HEK293 (cell line): ENCODE measurements around the gene ZSCAN22.

Source experiments
- CTCF ChIA-PET: fragments of 350-600 bp; formaldehyde crosslinking; extraction: SDS; loops from one replicate; lab custom pipeline; 2021; ENCODE audit warnings: antibody characterized with exemption; lab: Yijun Ruan, JAX
- POLR2A ChIA-PET: fragments of 300-600 bp; formaldehyde crosslinking; extraction: SDS; loops from one replicate; lab custom pipeline; 2020; ENCODE audit warnings: antibody characterized with exemption, inconsistent platforms; lab: Yijun Ruan, JAX
- H3K27ac ChIP-seq: fragments of 200-500 bp; sonication (Bioruptor generic); 2 replicates; pipeline ENCODE4 v1.5.1; 2014; ENCODE audit warnings: low read depth, low read length, control low read depth, inconsistent platforms; ENCODE audit errors: extremely low read depth
- H3K36me3 ChIP-seq, 2 experiments: fragments of 200-500 bp in 1 of 2; sonication (Bioruptor generic) in 1 of 2; 1 replicate in 1 of 2; 2 replicates in 1 of 2; pipeline ENCODE4 v1.5.1; 2014 to 2017; ENCODE audit warnings: inconsistent platforms in 2 of 2, low read length in 2 of 2; ENCODE audit not compliant: control insufficient read depth in 2 of 2, insufficient read depth in 1 of 2
- H3K4me1 ChIP-seq: fragments of 200-500 bp; sonication (Bioruptor generic); 2 replicates; pipeline ENCODE4 v1.5.1; 2014; ENCODE audit warnings: mild to moderate bottlenecking, low read length, inconsistent platforms; ENCODE audit not compliant: control insufficient read depth, insufficient read depth
- H3K4me3 ChIP-seq: 2 replicates; pipeline ENCODE4 v1.5.1; 2011; ENCODE audit warnings: low read depth, mild to moderate bottlenecking, control low read depth, low read length, moderate library complexity
- H3K9me3 ChIP-seq: fragments of 200-500 bp; sonication (Bioruptor generic); 2 replicates; pipeline ENCODE4 v1.5.1; 2014; ENCODE audit warnings: low read depth, low read length, inconsistent platforms; ENCODE audit not compliant: control insufficient read depth, insufficient read depth
- GLI2 ChIP-seq: fragments of 450-650 bp; formaldehyde crosslinking; IDR thresholded peaks from 2 replicates; pipeline ENCODE4; 2017; ENCODE audit warnings: missing biosample characterization, missing genetic modification characterization, low read depth, borderline replicate concordance
- KLF9 ChIP-seq: fragments of 450-650 bp; formaldehyde crosslinking; IDR thresholded peaks from 2 replicates; pipeline ENCODE4 v1.5.1; 2016; ENCODE audit warnings: missing biosample characterization, missing genetic modification characterization, low read depth
- REST ChIP-seq: fragments of 450-650 bp; formaldehyde crosslinking; IDR thresholded peaks from 2 replicates; pipeline ENCODE4 v1.5.1; 2016; ENCODE audit warnings: missing biosample characterization, missing genetic modification characterization
- ZEB2 ChIP-seq: fragments of 450-650 bp; formaldehyde crosslinking; IDR thresholded peaks from 2 replicates; pipeline ENCODE4 v1.5.1; 2016; ENCODE audit warnings: missing biosample characterization, missing genetic modification characterization
- ZNF18 ChIP-seq: fragments of 450-650 bp; formaldehyde crosslinking; IDR thresholded peaks from 2 replicates; pipeline ENCODE4 v1.5.1; 2016; ENCODE audit warnings: missing biosample characterization, missing genetic modification characterization
- ZNF362 ChIP-seq: fragments of 450-650 bp; formaldehyde crosslinking; IDR thresholded peaks from 2 replicates; pipeline ENCODE4 v1.5.1; 2016; ENCODE audit warnings: missing biosample characterization, missing genetic modification characterization
- ZNF426 ChIP-seq: fragments of 450-650 bp; formaldehyde crosslinking; IDR thresholded peaks from 2 replicates; pipeline ENCODE4 v1.5.1; 2017; ENCODE audit warnings: missing biosample characterization, missing genetic modification characterization, mild to moderate bottlenecking, inconsistent platforms, moderate library complexity
- ZNF518A ChIP-seq: fragments of 450-650 bp; formaldehyde crosslinking; conservative IDR thresholded peaks from 2 replicates; pipeline ENCODE4 v1.5.1; 2016; ENCODE audit warnings: low read depth, missing biosample characterization, missing genetic modification characterization
- ZNF571 ChIP-seq: fragments of 450-650 bp; formaldehyde crosslinking; IDR thresholded peaks from 2 replicates; pipeline ENCODE4 v1.5.0; 2017; ENCODE audit warnings: missing biosample characterization, missing genetic modification characterization
- ZNF660 ChIP-seq: fragments of 450-650 bp; IDR thresholded peaks from 2 replicates; pipeline ENCODE4 v1.5.1; 2018; ENCODE audit warnings: missing biosample characterization, mild to moderate bottlenecking, missing genetic modification characterization

Gene ZSCAN22

GRCh38 chr19:58311345-58311865 is 15.4 kb upstream of the ZSCAN22 start (continued):
- TF ChIP-seq ZNF518A (tag by site-specific recombination), result no peak

GRCh38 chr19:58315580-58315979 is 11.2 kb upstream of the ZSCAN22 start:
- Histone ChIP-seq H3K4me3 (no peak overlapping the region), H3K36me3 (peaks cover 33 to 67% of the 10 kb centered on the region in 2 experiments), H3K4me1 (no peaks in the 10 kb centered on the region), H3K27ac (no peak overlapping the region), H3K9me3 (no peaks in the 10 kb centered on the region)
- POLR2A ChIA-PET, result interaction anchor here (1.5 kb wide), 1 partner anchor 11 kb away, joined by 4 read pairs; the partner anchor contains the start of gene ERVK3-1
- TF ChIP-seq ZNF426 (tag by site-specific recombination), result no peak
- no peak for TF ChIP-seq ZEB2 (tag by site-specific recombination)
- TF ChIP-seq GLI2 (tag by site-specific recombination), result no peak
- peak; percentile 57 for TF ChIP-seq KLF9 (tag by site-specific recombination)
- no peak for TF ChIP-seq ZNF660 (tag by site-specific recombination)
- TF ChIP-seq ZNF18 (tag by site-specific recombination), result no peak
- CTCF ChIA-PET, result no interaction called here

- peak; percentile 98 for TF ChIP-seq REST (tag by site-specific recombination)
- no peak for TF ChIP-seq ZNF571 (tag by site-specific recombination)
- TF ChIP-seq ZNF362, result 0 out of 2 replicates have a peak, but pooled peaks have one; percentile 24
- POLR2A ChIA-PET, result interaction anchor here (0.6 to 1.8 kb wide), 5 partner anchors 9 to 83 kb away, joined by 3 to 12 read pairs (median 3); partner anchors contain the start of genes ERVK3-1, ZNF497 and ZSCAN22
- no peaks in the 10 kb centered on the region for H3K4me1 ChIP-seq
- no peak overlapping the region for H3K27ac ChIP-seq
- no peak overlapping the region for H3K4me3 ChIP-seq
- no peaks in the 10 kb centered on the region for H3K9me3 ChIP-seq
- CTCF ChIA-PET, result interaction anchor here (0.6 to 1.0 kb wide), 4 partner anchors 10 to 1048 kb away, joined by 3 read pairs; no protein-coding TSS in a partner anchor
- H3K36me3 ChIP-seq, result peaks cover 28 to 58% of the 10 kb centered on the region in 2 experiments
These were observed 9.2 kb upstream of the ZSCAN22 start for GRCh38 chr19:58317476-58318072.
